GM10248 (cell line): ENCODE data around the gene AGPAT1.
"Not testable (repeated sequence)": the region's sequence is repeated elsewhere in the genome, so short reads cannot be mapped to it uniquely, and the experiment has no call there.

Experiments
- CTCF ChIA-PET: fragments of 300-600 bp; sonication (Branson Sonifier 250); formaldehyde crosslinking; extraction: SDS; loops from one replicate; lab custom pipeline; 2021; ENCODE audit warnings: antibody characterized with exemption; lab: Yijun Ruan, JAX
- POLR2A ChIA-PET: fragments of 350-650 bp; sonication (Branson Sonifier 250); formaldehyde crosslinking; extraction: SDS; loops from one replicate; lab custom pipeline; 2020; ENCODE audit warnings: antibody characterized with exemption; lab: Yijun Ruan, JAX
- DNase-seq: peaks from one replicate; pipeline ENCODE4 v3.0.0; 2012; ENCODE audit errors: extremely low spot score
- CTCF ChIP-seq: IDR thresholded peaks from 2 replicates; pipeline ENCODE4 v1.5.1; 2012; ENCODE audit warnings: mild to moderate bottlenecking, low read depth; ENCODE audit errors: extremely low read depth, missing control alignments, control extremely low read depth

The AGPAT1 gene

DNA sequence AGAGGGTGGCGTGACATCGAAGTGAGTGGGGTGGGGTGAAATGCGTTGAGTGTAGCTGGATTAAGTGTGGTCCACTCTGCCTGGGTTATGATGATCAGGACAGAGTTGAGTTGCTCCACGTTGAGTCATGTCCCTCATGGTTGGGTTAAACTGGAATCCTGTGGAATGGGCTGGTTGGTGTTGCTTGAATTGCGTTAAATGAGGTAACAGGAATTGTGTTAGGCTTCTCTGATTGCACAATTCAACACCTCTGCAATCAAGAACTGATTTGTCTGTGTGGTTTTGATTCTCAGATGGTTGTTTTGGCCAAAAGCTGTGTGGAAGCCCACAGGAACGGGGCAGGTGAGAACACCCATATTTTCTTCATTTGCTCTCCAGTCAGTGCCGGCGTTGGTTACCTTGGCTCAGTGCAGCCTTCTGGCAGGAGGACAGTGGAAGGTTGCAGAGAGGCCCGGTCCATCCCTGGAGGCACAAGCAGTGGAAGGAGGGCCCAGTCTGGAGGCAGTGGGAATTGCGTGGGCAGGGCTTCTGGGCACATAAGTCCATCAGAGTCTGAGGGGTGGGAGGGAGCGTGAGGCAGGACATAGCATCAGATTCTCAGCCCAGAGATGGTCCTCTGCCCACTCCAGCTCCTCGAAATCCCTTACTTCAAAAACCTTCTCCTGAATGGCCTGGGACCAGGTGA lies 36.3 kb upstream of the AGPAT1 start:
- no peak for TF ChIP-seq CTCF
- no peak for DNase-seq
- ChIA-PET POLR2A (no interaction called here), CTCF (interaction anchor here (1.5 kb wide), 1 partner anchor 43 kb away, joined by 4 read pairs; no protein-coding TSS in a partner anchor)

- CTCF ChIA-PET: interaction anchor here (1.5 kb wide), 1 partner anchor 44 kb away, joined by 4 read pairs; no protein-coding TSS in a partner anchor
- DNase-seq, POLR2A ChIA-PET: not testable (repeated sequence)
These were observed 35.5 kb upstream of the AGPAT1 start for GRCh38 chr6:32211432-32211831.

GRCh38 chr6:32210191-32210601 lies 34.3 kb upstream of the AGPAT1 start:
- ChIA-PET POLR2A (no interaction called here), CTCF (no interaction called here)
- TF ChIP-seq CTCF: no peak
- no peak for DNase-seq

- ChIA-PET POLR2A (no interaction called here), CTCF (interaction anchor here (1.0 kb wide), 1 partner anchor 37 kb away, joined by 3 read pairs; no protein-coding TSS in a partner anchor)
- no peak for TF ChIP-seq CTCF
- DNase-seq: no peak
These were observed 33.1 kb upstream of the AGPAT1 start for GRCh38 chr6:32208996-32209395.

DNA sequence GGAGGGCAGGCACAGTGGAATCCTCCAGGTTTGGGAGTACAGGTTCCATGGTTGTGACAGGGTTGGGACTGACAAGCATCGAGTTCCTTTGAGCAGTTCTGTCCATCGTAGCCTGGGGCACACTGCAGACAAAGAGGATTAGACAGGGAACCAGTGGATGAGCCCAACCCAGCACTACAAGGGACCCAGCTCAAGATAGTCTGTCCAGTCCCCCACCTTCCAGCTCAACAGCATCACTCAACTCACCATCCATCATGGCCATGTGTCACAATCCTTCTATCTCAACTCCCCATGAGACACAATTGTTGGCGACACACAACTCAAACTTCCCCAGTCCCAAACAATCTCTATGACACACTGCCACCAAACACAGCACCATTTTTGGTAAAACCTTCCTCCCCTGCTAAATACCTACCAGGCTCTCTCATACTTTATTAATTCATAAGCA lies 28.4 kb upstream of the AGPAT1 start:
- DNase-seq: no peak
- no peak for TF ChIP-seq CTCF
- CTCF ChIA-PET: interaction anchor here (0.8 to 2.4 kb wide), 3 partner anchors 9 to 157 kb away, joined by 3 to 11 read pairs (median 3); no protein-coding TSS in a partner anchor
- POLR2A ChIA-PET: no interaction called here

GRCh38 chr6:32203426-32204267 lies 27.8 kb upstream of the AGPAT1 start:
- DNase-seq: no peak
- POLR2A ChIA-PET: interaction anchor here (0.6 kb wide), 1 partner anchor 574 kb away, joined by 6 read pairs; no protein-coding TSS in a partner anchor
- no peak for TF ChIP-seq CTCF
- CTCF ChIA-PET: interaction anchor here (1.0 to 2.4 kb wide), 3 partner anchors 8 to 42 kb away, joined by 3 to 11 read pairs (median 5); no protein-coding TSS in a partner anchor

DNA sequence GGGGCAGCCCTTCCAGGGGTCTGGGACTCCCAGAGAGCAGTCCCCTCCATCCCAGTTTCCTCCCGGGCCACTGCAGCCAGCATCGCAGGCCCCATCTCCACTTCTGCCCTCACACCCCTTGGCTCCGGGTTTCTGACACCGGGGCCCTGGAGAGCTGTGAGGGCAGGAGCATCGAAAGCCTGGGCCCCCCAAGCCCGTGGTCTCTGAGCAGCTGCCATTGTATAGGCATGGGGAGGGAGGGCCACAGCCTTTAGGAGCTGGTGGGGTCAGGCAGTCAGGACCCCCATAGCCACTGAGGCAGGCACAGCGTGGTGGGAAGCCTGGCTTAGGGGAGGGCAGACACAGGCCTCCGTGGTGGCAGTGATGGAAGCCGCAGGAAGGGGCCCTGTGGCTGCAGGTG lies 26.3 kb upstream of the AGPAT1 start:
- TF ChIP-seq CTCF: no peak
- ChIA-PET POLR2A (no interaction called here), CTCF (interaction anchor here (1.2 kb wide), 1 partner anchor 43 kb away, joined by 5 read pairs; no protein-coding TSS in a partner anchor)
- no peak for DNase-seq
